Vagina (tissue), 2 donors: ENCODE data around the gene TOP3A. TPM values are rescaled to one million over a fixed set of nuclear protein-coding genes. Genes with fewer than 3 reads are reported as not detected.

Experiments
- DNase-seq, 2 donors: peaks; one replicate each; pipeline ENCODE4 v3.0.0-alpha.2; 2017; ENCODE audit errors: extremely low spot score in 2 of 2
- H3K27ac ChIP-seq: fragments of 200-600 bp; sonication (generic); one replicate; pipeline ENCODE4 v1.5.1; 2019
- H3K27me3 ChIP-seq: fragments of 200-600 bp; sonication (generic); one replicate; pipeline ENCODE4 v1.5.1; 2019
- H3K36me3 ChIP-seq, 2 donors: fragments of 200-600 bp; sonication (generic); one replicate each; pipeline ENCODE4 v1.5.1; 2017 to 2019
- H3K4me1 ChIP-seq: fragments of 200-600 bp; sonication (generic); one replicate; pipeline ENCODE4 v1.5.1; 2019
- H3K4me3 ChIP-seq, 2 donors: fragments of 200-600 bp; sonication (generic); 1 replicate in 1 of 2; 2 replicates in 1 of 2; pipeline ENCODE4 v1.5.1; 2016 to 2019
- H3K9me3 ChIP-seq: fragments of 200-600 bp; sonication (generic); one replicate; pipeline ENCODE4 v1.5.1; 2019
- POLR2A ChIP-seq, 2 donors: fragments of 450-650 bp; IDR thresholded peaks; one replicate each; pipeline ENCODE4 v1.6.1; 2017; ENCODE audit warnings: antibody characterized with exemption in 2 of 2, mild to moderate bottlenecking in 2 of 2, moderate library complexity in 2 of 2
- POLR2AphosphoS5 ChIP-seq, 2 donors: sonication (generic); formaldehyde crosslinking; IDR thresholded peaks; one replicate each; pipeline ENCODE4 v1.9.0; 2017; ENCODE audit warnings: antibody characterized with exemption in 2 of 2, mild to moderate bottlenecking in 2 of 2, low read depth in 1 of 2; ENCODE audit not compliant: insufficient read depth in 1 of 2
- intact Hi-C: fragments of 100-400 bp; cut with DNase I; formaldehyde crosslinking; loops from one replicate; pipeline ENCODE4 v1.15.1; 2023
- total RNA-seq: library from RNA; depleted of rRNA; stranded (reverse); fragments of >200 nt; gene quantifications from one replicate; pipeline ENCODE4 v1.2.3, GENCODE V29; 2016
- TF ChIP-seq, protein P1 (sequence below), 3 experiments: fragments of 450-650 bp in 2 of 3; fragments of 200-600 bp in 1 of 3; sonication (generic) in 1 of 3; IDR thresholded peaks; one replicate each; pipeline ENCODE4 v1.5.1; 2017 to 2019; ENCODE audit warnings: antibody characterized with exemption in 3 of 3, mild to moderate bottlenecking in 2 of 3, moderate library complexity in 2 of 3

Gene TOP3A
- total RNA-seq, 1 donor from 2014 or later = 15.5 TPM

DNA sequence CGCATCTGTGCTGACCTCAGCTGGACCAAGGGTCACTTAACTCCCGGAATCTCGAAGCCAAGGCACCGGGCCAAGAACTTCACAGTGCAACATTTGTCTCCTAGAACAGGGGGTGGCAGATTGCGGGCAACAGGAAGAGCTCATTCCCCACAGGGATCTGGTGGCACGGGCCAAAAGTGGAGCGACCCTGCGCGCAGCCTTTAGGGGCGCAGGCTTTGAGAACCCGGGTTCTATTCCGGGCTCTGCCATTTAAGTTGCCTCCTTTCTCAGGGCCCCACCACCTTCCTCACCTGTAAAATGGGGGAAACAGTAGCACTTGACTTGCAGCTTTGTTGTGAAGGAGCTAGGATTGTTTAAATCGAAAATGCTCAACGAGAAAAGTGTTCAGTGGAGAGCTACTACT lies 47.9 kb upstream of the TOP3A start:
- H3K4me3 ChIP-seq = peak overlapping the region; percentile 80 to 87
- H3K36me3 ChIP-seq = peaks cover 0 to 7% of the 10 kb centered on the region in 2 donors
- H3K27me3 ChIP-seq = no peaks in the 10 kb centered on the region
- no peaks in the 10 kb centered on the region for H3K9me3 ChIP-seq
- TF ChIP-seq, protein P1, sequence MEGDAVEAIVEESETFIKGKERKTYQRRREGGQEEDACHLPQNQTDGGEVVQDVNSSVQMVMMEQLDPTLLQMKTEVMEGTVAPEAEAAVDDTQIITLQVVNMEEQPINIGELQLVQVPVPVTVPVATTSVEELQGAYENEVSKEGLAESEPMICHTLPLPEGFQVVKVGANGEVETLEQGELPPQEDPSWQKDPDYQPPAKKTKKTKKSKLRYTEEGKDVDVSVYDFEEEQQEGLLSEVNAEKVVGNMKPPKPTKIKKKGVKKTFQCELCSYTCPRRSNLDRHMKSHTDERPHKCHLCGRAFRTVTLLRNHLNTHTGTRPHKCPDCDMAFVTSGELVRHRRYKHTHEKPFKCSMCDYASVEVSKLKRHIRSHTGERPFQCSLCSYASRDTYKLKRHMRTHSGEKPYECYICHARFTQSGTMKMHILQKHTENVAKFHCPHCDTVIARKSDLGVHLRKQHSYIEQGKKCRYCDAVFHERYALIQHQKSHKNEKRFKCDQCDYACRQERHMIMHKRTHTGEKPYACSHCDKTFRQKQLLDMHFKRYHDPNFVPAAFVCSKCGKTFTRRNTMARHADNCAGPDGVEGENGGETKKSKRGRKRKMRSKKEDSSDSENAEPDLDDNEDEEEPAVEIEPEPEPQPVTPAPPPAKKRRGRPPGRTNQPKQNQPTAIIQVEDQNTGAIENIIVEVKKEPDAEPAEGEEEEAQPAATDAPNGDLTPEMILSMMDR (IDR thresholded peaks at IDR 0.05) = no peak
- no peak for TF ChIP-seq POLR2AphosphoS5 (IDR thresholded peaks at IDR 0.05; ENCODE audit: insufficient read depth in 1 of 2, low read depth in 1 of 2)
- no peak for TF ChIP-seq POLR2A (IDR thresholded peaks at IDR 0.05)
- H3K4me1 ChIP-seq = peaks cover 22% of the 10 kb centered on the region
- no peak for DNase-seq
- peak overlapping the region; percentile 89 for H3K27ac ChIP-seq
- intact Hi-C loops = no loop called here

DNA sequence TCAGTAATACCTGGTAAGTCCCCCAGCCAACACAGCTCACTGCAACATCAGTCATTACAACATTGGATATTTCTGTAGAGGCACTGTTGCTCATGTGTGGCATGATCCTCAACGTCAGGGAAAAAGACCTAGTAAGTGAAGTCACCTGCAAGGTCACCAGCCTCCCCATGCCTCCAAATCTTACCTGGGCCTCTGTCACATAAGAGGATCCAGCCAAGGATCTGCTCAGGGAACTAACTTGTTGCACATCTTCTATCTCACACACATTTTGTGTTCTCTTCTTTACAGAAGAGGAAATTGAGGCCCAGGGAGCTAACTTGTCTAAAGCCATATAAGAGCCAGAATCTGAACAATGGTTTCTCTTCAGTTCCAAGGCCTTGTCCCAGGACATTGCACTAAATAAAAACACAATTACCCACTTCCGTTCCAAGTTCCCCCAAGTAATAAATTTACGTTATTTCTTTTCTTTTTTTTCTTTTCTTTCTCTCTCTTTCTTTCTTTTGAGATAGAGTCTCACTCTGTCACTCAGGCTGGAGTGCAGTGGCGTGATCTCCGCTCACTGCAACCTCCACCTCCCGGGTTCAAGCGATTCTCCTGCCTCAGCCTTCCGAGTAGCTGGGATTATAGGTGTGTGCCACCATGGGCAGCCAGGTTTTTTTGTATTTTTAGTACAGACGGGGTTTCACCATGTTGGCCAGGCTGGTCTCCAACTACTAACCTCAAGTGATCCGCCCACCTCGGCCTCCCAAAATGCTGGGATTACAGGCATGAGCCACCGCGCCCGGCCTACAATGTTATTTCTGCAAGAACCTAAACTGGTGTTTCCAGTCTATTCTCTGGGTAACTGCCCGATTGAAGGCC lies 47.3 kb upstream of the TOP3A start:
- TF ChIP-seq, protein P1 (IDR thresholded peaks at IDR 0.05) = no peak
- no peak for TF ChIP-seq POLR2AphosphoS5 (IDR thresholded peaks at IDR 0.05; ENCODE audit: insufficient read depth in 1 of 2, low read depth in 1 of 2)
- TF ChIP-seq POLR2A (IDR thresholded peaks at IDR 0.05) = no peak
- no peaks in the 10 kb centered on the region for H3K27me3 ChIP-seq
- H3K4me3 ChIP-seq = peak overlapping the region; percentile 80 to 87
- no peaks in the 10 kb centered on the region for H3K9me3 ChIP-seq
- DNase-seq = no peak
- intact Hi-C loops = no loop called here
- H3K4me1 ChIP-seq = peaks cover 22% of the 10 kb centered on the region
- peak overlapping the region; percentile 89 for H3K27ac ChIP-seq
- H3K36me3 ChIP-seq = peaks cover 0 to 7% of the 10 kb centered on the region in 2 donors

- TF ChIP-seq, protein P1 (IDR thresholded peaks at IDR 0.05) = no peak
- TF ChIP-seq POLR2AphosphoS5 (IDR thresholded peaks at IDR 0.05; ENCODE audit: insufficient read depth in 1 of 2, low read depth in 1 of 2) = no peak
- no peak for TF ChIP-seq POLR2A (IDR thresholded peaks at IDR 0.05)
- Histone ChIP-seq H3K4me1 (peaks cover 30% of the 10 kb centered on the region), H3K9me3 (no peaks in the 10 kb centered on the region), H3K27ac (no peak overlapping the region), H3K4me3 (no peak overlapping the region), H3K27me3 (no peaks in the 10 kb centered on the region), H3K36me3 (peaks cover 0 to 7% of the 10 kb centered on the region in 2 donors)
- intact Hi-C loops = no loop called here
- no peak for DNase-seq
These were observed 45.7 kb upstream of the TOP3A start for GRCh38 chr17:18360518-18360917.

- H3K4me1 ChIP-seq = peaks cover 13% of the 10 kb centered on the region
- peak overlapping the region; percentile 73 for H3K27ac ChIP-seq
- peaks cover 0 to 33% of the 10 kb centered on the region in 2 donors for H3K36me3 ChIP-seq
- DNase-seq = no peak
- TF ChIP-seq, protein P1 (IDR thresholded peaks at IDR 0.05) = no peak
- TF ChIP-seq POLR2AphosphoS5 (IDR thresholded peaks at IDR 0.05; ENCODE audit: insufficient read depth in 1 of 2, low read depth in 1 of 2) = no peak
- no peak for TF ChIP-seq POLR2A (IDR thresholded peaks at IDR 0.05)
- intact Hi-C loops = no loop called here
- no peaks in the 10 kb centered on the region for H3K9me3 ChIP-seq
- no peak overlapping the region for H3K4me3 ChIP-seq
- H3K27me3 ChIP-seq = no peaks in the 10 kb centered on the region
These were observed 41.8 kb upstream of the TOP3A start for GRCh38 chr17:18356624-18357023.

DNA sequence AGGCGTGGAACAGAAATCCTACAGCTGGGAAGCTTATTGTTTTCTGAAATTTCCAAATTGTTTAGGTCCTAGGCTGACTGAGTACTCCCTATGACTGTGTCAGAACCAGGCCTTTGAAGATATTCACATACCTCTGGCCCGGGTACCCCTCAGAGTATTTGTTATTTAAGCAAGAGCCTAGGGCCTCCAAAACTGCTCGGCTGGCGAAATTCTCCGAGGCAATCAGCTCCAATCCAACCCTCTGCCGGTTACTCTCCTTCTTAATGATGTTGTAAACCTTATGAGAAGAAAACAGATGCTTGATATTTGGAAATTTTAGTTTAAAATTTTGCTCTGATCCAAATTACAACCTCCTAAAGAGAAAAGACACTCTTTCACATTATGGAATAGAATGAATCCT lies 38.7 kb upstream of the TOP3A start:
- intact Hi-C loops = no loop called here
- DNase-seq = no peak
- TF ChIP-seq POLR2AphosphoS5 (IDR thresholded peaks at IDR 0.05; ENCODE audit: insufficient read depth in 1 of 2, low read depth in 1 of 2) = no peak
- TF ChIP-seq POLR2A (IDR thresholded peaks at IDR 0.05) = no peak
- TF ChIP-seq, protein P1 (IDR thresholded peaks at IDR 0.05) = no peak
- peaks cover 8% of the 10 kb centered on the region for H3K4me1 ChIP-seq
- no peaks in the 10 kb centered on the region for H3K9me3 ChIP-seq
- H3K4me3 ChIP-seq = no peak overlapping the region
- no peak overlapping the region for H3K27ac ChIP-seq
- H3K36me3 ChIP-seq = peaks cover 0 to 40% of the 10 kb centered on the region in 2 donors
- no peaks in the 10 kb centered on the region for H3K27me3 ChIP-seq
